K562 (cell line): ENCODE measurements around the gene EMC6. TPM values are rescaled to one million over a fixed set of nuclear protein-coding genes. Genes with fewer than 3 reads are reported as not detected.

Source experiments
- ATAC-seq: fragments of 200-7000 bp; cut with Tn5 transposase; 3 replicates; pipeline ENCODE4 v1.9.1; 2020; ENCODE audit warnings: moderate library complexity
- BruUV-seq: library from RNA; stranded (reverse); fragments of 400-500 nt; replicated peaks from 2 replicates; lab custom pipeline; 2021; lab: Mats Ljungman, UMichigan
- CTCF ChIA-PET: fragments of 300-600 bp; formaldehyde crosslinking; extraction: SDS; loops from one replicate; lab custom pipeline; 2021; ENCODE audit warnings: low intra/inter-chr PET ratio; lab: Yijun Ruan, JAX
- POLR2A ChIA-PET: fragments of 300-600, 350-650 bp; sonication (Branson Sonifier 250); formaldehyde crosslinking; extraction: SDS; loops from one replicate; lab custom pipeline; 2021; ENCODE audit warnings: antibody characterized with exemption, inconsistent platforms; lab: Yijun Ruan, JAX
- DNase-seq, 4 experiments: peaks; one replicate each; pipeline versions ENCODE4 v3.0.0 to v3.0.0-alpha.2; 2011 to 2018; ENCODE audit warnings: low spot score in 3 of 4, mixed read lengths in 3 of 4; ENCODE audit errors: extremely low read depth in 1 of 4
- FAIRE-seq: peaks from 2 replicates; lab custom pipeline; 2011; peaks lifted over from hg19 to GRCh38; lab: Jason Lieb, UNC
- H2AFZ ChIP-seq: 2 replicates; pipeline ENCODE4 v1.6.0; 2011; ENCODE audit warnings: low read depth, low read length, control low read depth, inconsistent platforms
- H3K27ac ChIP-seq: fragments of 200-600 bp; 3 replicates; pipeline ENCODE4 v1.8.0; 2011; ENCODE audit warnings: low read depth, mild to moderate bottlenecking, control low read depth, inconsistent platforms, low read length, moderate library complexity, mixed read lengths; ENCODE audit errors: extremely low read depth
- H3K27me3 ChIP-seq, 2 experiments: fragments of 300-600 bp in 1 of 2; 2 replicates in 1 of 2; 3 replicates in 1 of 2; pipeline versions ENCODE4 v1.6.0 to v1.8.0; 2011; ENCODE audit warnings: inconsistent platforms in 2 of 2, low read length in 2 of 2, mild to moderate bottlenecking in 1 of 2, mixed read lengths in 1 of 2, moderate library complexity in 1 of 2; ENCODE audit not compliant: control insufficient read depth in 2 of 2, insufficient read depth in 2 of 2
- H3K36me3 ChIP-seq: fragments of 300-600 bp; 3 replicates; pipeline ENCODE4 v1.8.0; 2011; ENCODE audit warnings: mild to moderate bottlenecking, low read length, inconsistent platforms; ENCODE audit not compliant: control insufficient read depth, insufficient read depth
- H3K4me1 ChIP-seq, 2 experiments: fragments of 200-600 bp in 1 of 2; replicated peaks in 1 of 2; 2 replicates in 1 of 2; 3 replicates in 1 of 2; pipeline versions ENCODE4 v1.5.1 to v1.8.0; 2011; ENCODE audit warnings: inconsistent platforms in 2 of 2, low read length in 2 of 2, mild to moderate bottlenecking in 1 of 2, mixed read lengths in 1 of 2, moderate library complexity in 1 of 2; ENCODE audit not compliant: control insufficient read depth in 2 of 2, insufficient read depth in 2 of 2
- H3K4me2 ChIP-seq: 2 replicates; pipeline ENCODE4 v1.6.1; 2011; ENCODE audit warnings: low read length, control low read depth, inconsistent platforms, mixed read lengths; ENCODE audit not compliant: insufficient read depth
- H3K4me3 ChIP-seq: fragments of 200-600 bp; sonication (generic), shearing (Covaris generic); 2 replicates; pipeline ENCODE4 v1.5.1; 2016; ENCODE audit warnings: control low read depth, inconsistent platforms
- H3K79me2 ChIP-seq: fragments of 200-600 bp; 3 replicates; pipeline ENCODE4 v1.8.0; 2011; ENCODE audit warnings: low read length, inconsistent platforms; ENCODE audit not compliant: control insufficient read depth, insufficient read depth
- H3K9ac ChIP-seq, 2 experiments: 2 replicates each; pipeline versions ENCODE4 v1.6.0 to v1.6.1; 2011; ENCODE audit warnings: low read depth in 2 of 2, low read length in 2 of 2, control low read depth in 1 of 2, inconsistent platforms in 1 of 2, mild to moderate bottlenecking in 1 of 2, mixed read lengths in 1 of 2; ENCODE audit not compliant: insufficient read depth in 1 of 2
- H3K9me1 ChIP-seq: one replicate; pipeline ENCODE4 v1.6.0; 2011; ENCODE audit warnings: inconsistent platforms, mild to moderate bottlenecking, low read length, moderate library complexity; ENCODE audit not compliant: control insufficient read depth, insufficient read depth
- H3K9me3 ChIP-seq: replicated peaks from 2 replicates; pipeline ENCODE4 v1.5.1; 2011; ENCODE audit warnings: low read depth, low read length, inconsistent platforms; ENCODE audit not compliant: control insufficient read depth, insufficient read depth
- H4K20me1 ChIP-seq: replicated peaks from 2 replicates; pipeline ENCODE4 v1.6.1; 2011; ENCODE audit warnings: low read length, inconsistent platforms, mixed read lengths; ENCODE audit not compliant: control insufficient read depth, insufficient read depth
- ARNT ChIP-seq, 2 experiments: fragments of 450-650 bp; IDR thresholded peaks; 2 replicates each; pipeline ENCODE4 v1.6.1; 2016; ENCODE audit warnings: mild to moderate bottlenecking in 1 of 2
- EHMT2 ChIP-seq: fragments of 450-650 bp; IDR thresholded peaks from 2 replicates; pipeline ENCODE4 v1.6.1; 2018; ENCODE audit warnings: antibody characterized with exemption
- ERF ChIP-seq: fragments of 450-650 bp; formaldehyde crosslinking; IDR thresholded peaks from 2 replicates; pipeline ENCODE4 v1.4.0; 2020; ENCODE audit warnings: mild to moderate bottlenecking, mixed read lengths
- FOXK2 ChIP-seq, 2 experiments: fragments of 450-650 bp; IDR thresholded peaks in 1 of 2; conservative IDR thresholded peaks in 1 of 2; 2 replicates each; pipeline ENCODE4 v1.6.1; 2016; ENCODE audit warnings: low read depth in 2 of 2, mild to moderate bottlenecking in 1 of 2
- HDAC6 ChIP-seq: IDR thresholded peaks from 2 replicates; pipeline ENCODE4 v1.6.1; 2012; ENCODE audit warnings: low read depth, mild to moderate bottlenecking, control low read depth, inconsistent platforms, low read length, moderate library complexity
- HOXB6 ChIP-seq: fragments of 250-450 bp; sonication (Bioruptor Pico); IDR thresholded peaks from 2 replicates; pipeline ENCODE4 v1.5.1; 2022; ENCODE audit warnings: mild to moderate bottlenecking, borderline replicate concordance
- KDM2B ChIP-seq: fragments of 250-450 bp; sonication (Bioruptor Pico); IDR thresholded peaks from 2 replicates; pipeline ENCODE4 v1.8.0; 2021; ENCODE audit warnings: mild to moderate bottlenecking, moderate library complexity
- MCM3 ChIP-seq: fragments of 450-650 bp; IDR thresholded peaks from 2 replicates; pipeline ENCODE4 v1.6.1; 2016
- MEF2A ChIP-seq: IDR thresholded peaks from 2 replicates; pipeline ENCODE4 v1.6.1; 2011; ENCODE audit warnings: low read depth, mild to moderate bottlenecking, low read length, moderate library complexity; ENCODE audit not compliant: control insufficient read depth
- NFIC ChIP-seq: fragments of 450-650 bp; IDR thresholded peaks from 2 replicates; pipeline ENCODE4 v1.6.1; 2017; ENCODE audit warnings: mild to moderate bottlenecking, inconsistent platforms
- NUFIP1 ChIP-seq: fragments of 450-650 bp; IDR thresholded peaks from 2 replicates; pipeline ENCODE4 v1.6.1; 2018; ENCODE audit not compliant: partially characterized antibody
- RCOR1 ChIP-seq, 2 experiments: IDR thresholded peaks; 2 replicates each; pipeline ENCODE4 v1.6.1; 2012; ENCODE audit warnings: low read depth in 2 of 2, low read length in 2 of 2, borderline replicate concordance in 1 of 2, improper control_type of control experiment in 1 of 2
- TAF1 ChIP-seq: IDR thresholded peaks from 2 replicates; pipeline ENCODE4 v1.6.1; 2011; ENCODE audit warnings: mild to moderate bottlenecking, low read length, moderate library complexity; ENCODE audit not compliant: insufficient read depth, control insufficient read depth, severe bottlenecking; ENCODE audit errors: extremely low read depth
- TBL1XR1 ChIP-seq, 2 experiments: IDR thresholded peaks; 2 replicates each; pipeline ENCODE4 v1.6.1; 2012; ENCODE audit warnings: improper control_type of control experiment in 2 of 2, low read length in 2 of 2, mild to moderate bottlenecking in 1 of 2
- XRCC5 ChIP-seq: fragments of 200-400 bp; formaldehyde crosslinking; IDR thresholded peaks from 2 replicates; pipeline ENCODE4 v1.6.1; 2017; ENCODE audit warnings: low read depth, mild to moderate bottlenecking, low read length
- ZC3H8 ChIP-seq: fragments of 450-650 bp; IDR thresholded peaks from 2 replicates; pipeline ENCODE4 v1.6.1; 2017
- ZNF699 ChIP-seq: fragments of 250-450 bp; sonication (Bioruptor Pico); IDR thresholded peaks from 2 replicates; pipeline ENCODE4 v1.8.0; 2021; ENCODE audit warnings: mild to moderate bottlenecking, moderate library complexity; ENCODE audit not compliant: insufficient replicate concordance
- WGBS: fragments of 100-300 bp; shearing (Covaris generic); methylation state at CpG from one replicate; pipeline ENCODE4 v1.1.6; 2016; ENCODE audit warnings: low coverage, mixed read lengths; ENCODE audit not compliant: insufficient coverage; ENCODE audit errors: missing lambda C conversion rate; 5-methylcytosine and 5-hydroxymethylcytosine counted together
- in situ Hi-C: fragments of 300-500 bp; cut with MboI; formaldehyde crosslinking; loops from 4 replicates; pipeline ENCODE4 v1.15.0; 2018; ENCODE audit warnings: inconsistent platforms, mixed read lengths
- intact Hi-C: fragments of 100-400 bp; cut with micrococcal nuclease; formaldehyde crosslinking; loops from 2 replicates; pipeline ENCODE4 v1.14.2; 2022
- polyA plus RNA-seq, 8 experiments: library from polyadenylated mRNA; depleted of rRNA in 4 of 8; stranded (reverse) in 5 of 8; unstranded in 3 of 8; fragments of >200 nt; fragmentation: Nextera tagmentation in 2 of 8; fragmentation: Illumina TruSeq in 1 of 8; extraction: Ambion mirVana in 2 of 8; extraction: Trizol in 1 of 8; gene quantifications; 2 replicates each; pipeline versions ENCODE4 v1.2.1 to v1.2.3, GENCODE V29; 2011 to 2014; ENCODE audit warnings: inconsistent platforms in 1 of 8, missing spikeins in 1 of 8
- total RNA-seq, 7 experiments: library from RNA; depleted of rRNA in 6 of 7; stranded (reverse); fragments of >200 nt in 6 of 7; fragmentation: Illumina TruSeq in 2 of 7; extraction: Trizol in 2 of 7; gene quantifications; 2 replicates each; pipeline versions ENCODE4 v1.2.1 to v1.2.3, GENCODE V29; 2011 to 2021; ENCODE audit warnings: low replicate concordance in 1 of 7
- TF ChIP-seq, protein P1 (sequence below): fragments of 250-450 bp; sonication (Bioruptor Pico); IDR thresholded peaks from 2 replicates; pipeline ENCODE4 v1.5.0; 2021; ENCODE audit warnings: mild to moderate bottlenecking, moderate library complexity
- TF ChIP-seq, protein P2 (sequence below): fragments of 250-450 bp; sonication (Bioruptor Pico); IDR thresholded peaks from 2 replicates; pipeline ENCODE4 v1.4.0; 2020
- TF ChIP-seq, protein P3 (sequence below): sonication (generic); formaldehyde crosslinking; IDR thresholded peaks from 2 replicates; pipeline ENCODE4 v1.8.0; 2022; ENCODE audit warnings: missing genetic modification reagents, mild to moderate bottlenecking, borderline replicate concordance

EMC6 gene
- total and polyA plus RNA-seq, 9 of the 15 experiments (the other 6 are each of a cell fraction or from before 2014, with no cell fraction given), result 2.9 to 136 (median 24.9) TPM

DNA sequence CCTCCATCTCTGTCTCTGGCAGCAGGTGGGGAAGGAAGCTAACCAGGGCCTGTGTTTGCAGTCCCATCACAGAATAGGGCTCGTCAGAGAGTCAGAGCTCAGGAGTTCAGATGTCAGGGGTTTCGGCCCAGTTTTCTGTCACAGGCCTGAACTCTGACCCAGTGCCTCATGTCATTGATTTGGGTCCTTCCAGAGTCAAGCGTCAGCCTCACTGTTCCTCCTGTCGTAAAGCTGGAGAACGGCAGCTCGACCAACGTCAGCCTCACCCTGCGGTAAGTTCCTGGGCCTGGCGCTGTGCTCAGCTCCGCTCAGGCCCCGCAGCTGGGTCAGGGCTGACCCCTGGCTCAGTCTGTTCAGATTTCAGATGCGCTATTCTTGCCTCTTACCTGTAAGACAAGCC is 21.4 kb upstream of the EMC6 start:
- ChIA-PET CTCF (interaction anchor here (0.6 kb wide), 1 partner anchor 45 kb away, joined by 3 read pairs; no protein-coding TSS in a partner anchor), POLR2A (interaction anchor here (0.9 kb wide), 1 partner anchor 20 kb away, joined by 3 read pairs; no protein-coding TSS in a partner anchor)
- TF ChIP-seq NUFIP1 (no peak), KDM2B (CRISPR knock-in tag) (no peak), EHMT2 (no peak), XRCC5 (no peak), TBL1XR1 (IDR thresholded peaks at IDR 0.05; ENCODE audit: low read length in 2 of 2) (no peak), FOXK2 (conservative IDR thresholded peaks at IDR 0.05 in 1 of 2, IDR thresholded peaks at IDR 0.05 in 1 of 2; ENCODE audit: low read depth in 2 of 2) (no peak), ZNF699 (no peak), HDAC6 (no peak), HOXB6 (CRISPR knock-in tag) (no peak), ZC3H8 (no peak), TAF1 (no peak), MEF2A (no peak), ARNT (IDR thresholded peaks at IDR 0.05) (no peak), MCM3 (no peak), NFIC (no peak), ERF (CRISPR knock-in tag) (no peak), RCOR1 (IDR thresholded peaks at IDR 0.05; ENCODE audit: borderline replicate concordance in 1 of 2, low read depth in 2 of 2, low read length in 2 of 2) (no peak)
- TF ChIP-seq, protein P1, sequence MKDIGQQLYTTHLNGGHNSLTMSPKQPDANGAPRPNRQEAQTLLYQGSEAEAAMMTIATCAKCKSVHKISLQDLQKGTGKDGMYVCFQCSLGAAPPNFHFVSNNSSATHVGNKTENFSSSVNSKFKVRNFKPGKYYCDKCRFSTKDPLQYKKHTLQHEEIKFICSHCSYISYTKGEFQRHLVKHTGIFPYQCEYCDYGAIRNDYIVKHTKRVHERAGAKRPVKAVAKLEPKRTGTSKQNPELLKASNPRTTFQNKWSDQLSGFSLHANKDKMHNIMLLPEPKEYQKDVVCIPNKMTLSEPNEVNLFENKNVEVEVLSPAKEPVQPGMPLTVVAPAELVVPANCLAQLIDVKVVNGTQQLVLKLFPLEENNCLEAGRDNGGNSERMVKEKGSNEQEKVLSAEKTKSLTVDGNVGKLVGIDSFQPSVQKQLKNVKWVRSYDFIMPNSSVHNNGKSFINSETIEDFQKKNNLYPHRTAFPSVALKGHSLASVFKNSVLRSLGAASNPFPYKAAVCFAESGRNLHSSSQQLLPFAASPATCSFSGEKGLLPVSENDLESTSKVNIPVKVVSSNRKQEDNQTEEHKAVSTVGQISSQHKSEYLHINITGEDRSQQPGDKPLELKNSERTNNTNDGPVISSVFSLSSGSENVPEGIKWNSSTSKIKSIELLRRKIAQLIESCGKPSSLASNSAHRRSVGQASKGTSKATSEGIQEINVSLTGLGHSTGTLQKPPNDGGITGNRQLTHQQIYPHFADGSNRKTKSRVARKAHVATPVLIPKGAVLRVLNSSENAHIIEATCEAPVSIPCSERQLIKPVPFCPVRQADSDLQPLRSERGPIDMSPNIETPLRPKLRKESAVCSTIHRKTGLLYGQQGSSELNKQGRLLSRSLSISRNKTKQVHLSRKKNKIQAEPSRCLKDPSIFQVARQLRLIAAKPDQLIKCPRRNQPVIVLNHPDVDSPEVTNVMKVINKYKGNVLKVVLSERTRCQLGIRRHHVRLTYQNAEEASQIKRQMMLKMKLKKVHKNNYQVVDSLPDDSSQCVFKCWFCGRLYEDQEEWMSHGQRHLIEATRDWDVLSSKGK (CRISPR knock-in tag), result no peak
- TF ChIP-seq, protein P2, sequence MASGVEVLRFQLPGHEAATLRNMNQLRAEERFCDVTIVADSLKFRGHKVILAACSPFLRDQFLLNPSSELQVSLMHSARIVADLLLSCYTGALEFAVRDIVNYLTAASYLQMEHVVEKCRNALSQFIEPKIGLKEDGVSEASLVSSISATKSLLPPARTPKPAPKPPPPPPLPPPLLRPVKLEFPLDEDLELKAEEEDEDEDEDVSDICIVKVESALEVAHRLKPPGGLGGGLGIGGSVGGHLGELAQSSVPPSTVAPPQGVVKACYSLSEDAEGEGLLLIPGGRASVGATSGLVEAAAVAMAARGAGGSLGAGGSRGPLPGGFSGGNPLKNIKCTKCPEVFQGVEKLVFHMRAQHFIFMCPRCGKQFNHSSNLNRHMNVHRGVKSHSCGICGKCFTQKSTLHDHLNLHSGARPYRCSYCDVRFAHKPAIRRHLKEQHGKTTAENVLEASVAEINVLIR (CRISPR knock-in tag), result no peak
- TF ChIP-seq, protein P3, sequence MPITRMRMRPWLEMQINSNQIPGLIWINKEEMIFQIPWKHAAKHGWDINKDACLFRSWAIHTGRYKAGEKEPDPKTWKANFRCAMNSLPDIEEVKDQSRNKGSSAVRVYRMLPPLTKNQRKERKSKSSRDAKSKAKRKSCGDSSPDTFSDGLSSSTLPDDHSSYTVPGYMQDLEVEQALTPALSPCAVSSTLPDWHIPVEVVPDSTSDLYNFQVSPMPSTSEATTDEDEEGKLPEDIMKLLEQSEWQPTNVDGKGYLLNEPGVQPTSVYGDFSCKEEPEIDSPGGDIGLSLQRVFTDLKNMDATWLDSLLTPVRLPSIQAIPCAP, result no peak
- ATAC-seq (no peak), DNase-seq (no peak), FAIRE-seq (no peak)
- intact Hi-C loops, result no loop called here
- no peaks in the 10 kb centered on the region for H3K27me3 ChIP-seq
- peaks cover 0 to 6% of the 10 kb centered on the region in 2 experiments; a peak in 1 of 5 replicates for H3K4me1 ChIP-seq
- WGBS, result 72% methylated on average over 7 of the region's 12 CpGs
- H3K9me1 ChIP-seq, result no peaks in the 10 kb centered on the region
- H3K36me3 ChIP-seq, result no peaks in the 10 kb centered on the region
- no TSS peak for BruUV-seq
- no peak overlapping the region for H3K4me3 ChIP-seq
- no peaks in the 10 kb centered on the region for H3K79me2 ChIP-seq
- no peaks in the 10 kb centered on the region for H4K20me1 ChIP-seq
- H3K27ac ChIP-seq, result no peak overlapping the region
- no peak overlapping the region for H3K4me2 ChIP-seq
- no peaks in the 10 kb centered on the region for H3K9me3 ChIP-seq
- H3K9ac ChIP-seq, result peak overlapping the region in 1 of 2 experiments; percentile 35; a peak in 1 of 4 replicates
- in situ Hi-C loops, result no loop called here
- no peak overlapping the region for H2AFZ ChIP-seq
